HFFc6 (cell line): ENCODE measurements around the gene GALNT15. TPM values are rescaled to one million over a fixed set of nuclear protein-coding genes. Genes with fewer than 3 reads are reported as not detected.
A peak's percentile ranks its signal among the peaks of the same experiment; 100 is the strongest.

Experiments used
- DNase-seq: peaks from one replicate; pipeline ENCODE4 v3.0.0-alpha.2; 2018
- H3K27ac Mint-ChIP-seq: 2 replicates; pipeline ENCODE4 v1.8.0; 2020; ENCODE audit warnings: mild to moderate bottlenecking, mixed read lengths
- H3K27me3 Mint-ChIP-seq: 2 replicates; pipeline ENCODE4 v1.8.0; 2021; ENCODE audit warnings: mild to moderate bottlenecking, moderate library complexity, mixed read lengths; ENCODE audit not compliant: insufficient read depth
- H3K36me3 Mint-ChIP-seq: 2 replicates; pipeline ENCODE4 v1.8.0; 2021; ENCODE audit warnings: low read depth, mixed read lengths
- H3K4me1 Mint-ChIP-seq: 2 replicates; pipeline ENCODE4 v1.8.0; 2020; ENCODE audit warnings: low read depth, mixed read lengths
- H3K4me3 Mint-ChIP-seq: 2 replicates; pipeline ENCODE4 v1.8.0; 2020; ENCODE audit warnings: mild to moderate bottlenecking, moderate library complexity, mixed read lengths
- H3K9me3 Mint-ChIP-seq: 2 replicates; pipeline ENCODE4 v1.8.0; 2020; ENCODE audit warnings: mild to moderate bottlenecking, mixed read lengths
- CTCF ChIP-seq: fragments of 200-600 bp; sonication (generic); IDR thresholded peaks from 2 replicates; pipeline ENCODE4 v1.5.0; 2021; ENCODE audit warnings: antibody characterized with exemption, mild to moderate bottlenecking
- total RNA-seq, 6 experiments: library from RNA; stranded (reverse); fragmentation: NEBNext Ultra II Directional; extraction: Animal tissue kit (Norgen Biotek cat#: 25700); gene quantifications; 2 replicates in 1 of 6; 3 replicates in 5 of 6; pipeline ENCODE4 v1.2.3, GENCODE V29; 2021

GALNT15 gene
- total RNA-seq, 6 experiments from 2014 or later, result 5.5 to 7.2 (median 6.4) TPM

GRCh38 chr3:16174026-16174355, 489 bp upstream of the GALNT15 start:
- Mint-ChIP-seq H3K27me3 (peaks cover 1% of the 10 kb centered on the region; the same call in 1 of the 2 replicates), H3K4me3 (peak overlapping the region; percentile 87), H3K27ac (peak overlapping the region; percentile 94), H3K36me3 (peaks cover 10% of the 10 kb centered on the region), H3K4me1 (peaks cover 74% of the 10 kb centered on the region), H3K9me3 (no peaks in the 10 kb centered on the region)
- DNase-seq, result peak; percentile 71
- no peak; the same call in 1 of the 2 replicates for TF ChIP-seq CTCF

GRCh38 chr3:16174976-16175901, 759 bp downstream of the GALNT15 start:
- Mint-ChIP-seq H3K27me3 (peaks cover 1% of the 10 kb centered on the region; the same call in 1 of the 2 replicates), H3K36me3 (peaks cover 3% of the 10 kb centered on the region; the same call in 1 of the 2 replicates), H3K4me1 (peaks cover 87% of the 10 kb centered on the region), H3K9me3 (no peaks in the 10 kb centered on the region), H3K27ac (peak overlapping the region; percentile 94), H3K4me3 (peak overlapping the region; percentile 87)
- TF ChIP-seq CTCF, result no peak
- DNase-seq, result no peak

GRCh38 chr3:16176391-16177030, 2.0 kb downstream of the GALNT15 start:
- no peak overlapping the region for H3K27ac Mint-ChIP-seq
- H3K27me3 Mint-ChIP-seq, result peaks cover 1% of the 10 kb centered on the region; the same call in 1 of the 2 replicates
- H3K4me1 Mint-ChIP-seq, result peaks cover 93% of the 10 kb centered on the region
- no peak for DNase-seq
- H3K36me3 Mint-ChIP-seq, result peaks cover 3% of the 10 kb centered on the region; the same call in 1 of the 2 replicates
- TF ChIP-seq CTCF, result no peak
- peak overlapping the region; percentile 59 for H3K4me3 Mint-ChIP-seq
- no peaks in the 10 kb centered on the region for H3K9me3 Mint-ChIP-seq

GRCh38 chr3:16177382-16177781, 2.9 kb downstream of the GALNT15 start:
- H3K9me3 Mint-ChIP-seq, result no peaks in the 10 kb centered on the region
- TF ChIP-seq CTCF, result no peak
- H3K36me3 Mint-ChIP-seq, result peaks cover 3% of the 10 kb centered on the region; the same call in 1 of the 2 replicates
- H3K4me1 Mint-ChIP-seq, result peaks cover 97% of the 10 kb centered on the region
- no peak overlapping the region for H3K27ac Mint-ChIP-seq
- H3K27me3 Mint-ChIP-seq, result peaks cover 1% of the 10 kb centered on the region; the same call in 1 of the 2 replicates
- peak overlapping the region; percentile 59 for H3K4me3 Mint-ChIP-seq
- DNase-seq, result no peak

GRCh38 chr3:16177962-16178627, 3.6 kb downstream of the GALNT15 start:
- Mint-ChIP-seq H3K27ac (peak overlapping the region; percentile 22; the same call in 1 of the 2 replicates), H3K4me3 (peak overlapping the region; percentile 59), H3K27me3 (peaks cover 1% of the 10 kb centered on the region; the same call in 1 of the 2 replicates), H3K9me3 (no peaks in the 10 kb centered on the region), H3K36me3 (peaks cover 2% of the 10 kb centered on the region; the same call in 1 of the 2 replicates), H3K4me1 (peaks cover 97% of the 10 kb centered on the region)
- DNase-seq, result peak; percentile 76
- TF ChIP-seq CTCF, result peak; percentile 98
